ENCODE measurements around the gene TC2N. TPM values are rescaled to one million over a fixed set of nuclear protein-coding genes. Genes with fewer than 3 reads are reported as not detected.

Gene TC2N
- total and polyA plus RNA-seq, 9 of the 15 experiments (the other 6 are each of a cell fraction or from before 2014, with no cell fraction given), result 2.0 to 12.5 (median 7.3) TPM

DNA sequence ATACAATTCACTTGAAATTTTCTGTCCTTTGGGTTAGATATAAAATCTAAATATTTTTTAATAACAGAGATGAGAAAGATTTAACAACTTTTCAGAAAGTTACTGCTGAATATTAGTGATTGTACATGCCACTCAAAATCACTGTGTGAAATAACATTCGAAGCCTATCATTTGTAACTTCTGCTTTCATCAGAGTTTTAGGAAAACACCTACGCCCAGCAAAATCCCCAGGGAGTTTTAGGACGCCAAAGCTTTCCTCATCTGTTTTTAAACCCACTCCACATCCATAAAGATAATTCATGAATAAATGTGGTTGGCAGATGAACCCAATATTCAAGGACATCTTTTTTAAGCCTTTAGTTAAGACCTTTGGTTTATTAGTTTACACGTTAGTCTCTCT is 23.9 kb downstream of the TC2N start:
- Histone ChIP-seq H2AFZ (ENCODE audit: low read depth, low read length) (no peak overlapping the region), H3K27ac (ENCODE audit: extremely low read depth, low read depth, low read length) (no peak overlapping the region), H3K9me3 (replicated peaks; ENCODE audit: control insufficient read depth, insufficient read depth, low read depth, low read length) (no peaks in the 10 kb centered on the region), H3K4me2 (ENCODE audit: insufficient read depth, low read length) (no peak overlapping the region), H3K4me1 (replicated peaks in 1 of 2; ENCODE audit: control insufficient read depth in 2 of 2, insufficient read depth in 2 of 2, low read length in 2 of 2) (no peaks in the 10 kb centered on the region; a peak in 1 of 5 replicates), H3K36me3 (ENCODE audit: control insufficient read depth, insufficient read depth, low read length) (no peaks in the 10 kb centered on the region), H3K4me3 (no peak overlapping the region), H3K9me1 (ENCODE audit: control insufficient read depth, insufficient read depth, low read length) (no peaks in the 10 kb centered on the region), H3K79me2 (ENCODE audit: control insufficient read depth, insufficient read depth, low read length) (no peaks in the 10 kb centered on the region), H3K9ac (ENCODE audit: insufficient read depth in 1 of 2, low read depth in 2 of 2, low read length in 2 of 2) (no peak overlapping the region), H4K20me1 (replicated peaks; ENCODE audit: control insufficient read depth, insufficient read depth, low read length) (no peaks in the 10 kb centered on the region), H3K27me3 (ENCODE audit: control insufficient read depth in 2 of 2, insufficient read depth in 2 of 2, low read length in 2 of 2) (no peaks in the 10 kb centered on the region)
- no TSS peak for BruUV-seq (replicated peaks)
- intact Hi-C loops (cut with micrococcal nuclease) (no loop called here), in situ Hi-C loops (cut with MboI) (no loop called here)
- ATAC-seq (no peak), FAIRE-seq (no peak), DNase-seq (ENCODE audit: extremely low read depth in 1 of 4, low spot score in 3 of 4) (no peak)
- ChIA-PET POLR2A (no interaction called here), CTCF (ENCODE audit: low intra/inter-chr PET ratio) (no interaction called here)
- TF ChIP-seq, protein P1, sequence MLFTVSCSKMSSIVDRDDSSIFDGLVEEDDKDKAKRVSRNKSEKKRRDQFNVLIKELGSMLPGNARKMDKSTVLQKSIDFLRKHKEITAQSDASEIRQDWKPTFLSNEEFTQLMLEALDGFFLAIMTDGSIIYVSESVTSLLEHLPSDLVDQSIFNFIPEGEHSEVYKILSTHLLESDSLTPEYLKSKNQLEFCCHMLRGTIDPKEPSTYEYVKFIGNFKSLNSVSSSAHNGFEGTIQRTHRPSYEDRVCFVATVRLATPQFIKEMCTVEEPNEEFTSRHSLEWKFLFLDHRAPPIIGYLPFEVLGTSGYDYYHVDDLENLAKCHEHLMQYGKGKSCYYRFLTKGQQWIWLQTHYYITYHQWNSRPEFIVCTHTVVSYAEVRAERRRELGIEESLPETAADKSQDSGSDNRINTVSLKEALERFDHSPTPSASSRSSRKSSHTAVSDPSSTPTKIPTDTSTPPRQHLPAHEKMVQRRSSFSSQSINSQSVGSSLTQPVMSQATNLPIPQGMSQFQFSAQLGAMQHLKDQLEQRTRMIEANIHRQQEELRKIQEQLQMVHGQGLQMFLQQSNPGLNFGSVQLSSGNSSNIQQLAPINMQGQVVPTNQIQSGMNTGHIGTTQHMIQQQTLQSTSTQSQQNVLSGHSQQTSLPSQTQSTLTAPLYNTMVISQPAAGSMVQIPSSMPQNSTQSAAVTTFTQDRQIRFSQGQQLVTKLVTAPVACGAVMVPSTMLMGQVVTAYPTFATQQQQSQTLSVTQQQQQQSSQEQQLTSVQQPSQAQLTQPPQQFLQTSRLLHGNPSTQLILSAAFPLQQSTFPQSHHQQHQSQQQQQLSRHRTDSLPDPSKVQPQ (CRISPR knock-in tag; IDR thresholded peaks at IDR 0.05; ENCODE audit: borderline replicate concordance), result no peak
- TF ChIP-seq DMBX1 (CRISPR knock-in tag; IDR thresholded peaks at IDR 0.05; ENCODE audit: borderline replicate concordance), result no peak
- TF ChIP-seq ZFX (CRISPR knock-in tag; IDR thresholded peaks at IDR 0.05), result no peak
- no peak for TF ChIP-seq DIDO1 (tag; IDR thresholded peaks at IDR 0.05; ENCODE audit: low read depth)
- no peak for TF ChIP-seq FUS (optimal IDR thresholded peaks at IDR 0.05; ENCODE audit: low read depth, low read length)
- WGBS (ENCODE audit: insufficient coverage, low coverage, missing lambda C conversion rate), result 21% methylated on average over 4 of the region's 4 CpGs
